GM18508 (cell line): ENCODE measurements around the gene FYTTD1.
A peak's percentile ranks its signal among the peaks of the same experiment; 100 is the strongest.

Experiments used
- ATAC-seq: cut with Tn5 transposase; IDR thresholded peaks from one replicate; pipeline ENCODE4 v1.9.1; 2021; ENCODE audit warnings: moderate number of reproducible peaks; ENCODE audit not compliant: insufficient read depth, unreplicated experiment

FYTTD1 gene

DNA sequence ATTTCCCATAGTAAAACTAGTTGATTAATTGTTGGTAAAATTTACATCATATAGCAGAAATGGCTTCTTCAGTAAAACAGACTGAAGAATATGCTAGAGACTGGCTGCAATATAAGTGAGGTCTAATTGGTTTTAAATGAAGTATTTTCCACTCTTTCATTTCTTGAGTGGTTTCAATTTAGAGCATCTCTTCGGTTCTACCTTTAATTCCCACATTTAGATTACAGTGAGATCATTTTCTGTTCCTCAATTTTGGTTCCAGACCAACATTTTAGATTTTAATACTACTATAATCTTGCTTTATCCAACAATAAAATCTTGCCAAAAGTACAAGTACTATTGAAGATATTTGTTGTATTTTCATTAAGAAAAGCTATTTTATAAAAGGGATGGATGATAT is 40.4 kb downstream of the FYTTD1 start:
- ATAC-seq = no peak

DNA sequence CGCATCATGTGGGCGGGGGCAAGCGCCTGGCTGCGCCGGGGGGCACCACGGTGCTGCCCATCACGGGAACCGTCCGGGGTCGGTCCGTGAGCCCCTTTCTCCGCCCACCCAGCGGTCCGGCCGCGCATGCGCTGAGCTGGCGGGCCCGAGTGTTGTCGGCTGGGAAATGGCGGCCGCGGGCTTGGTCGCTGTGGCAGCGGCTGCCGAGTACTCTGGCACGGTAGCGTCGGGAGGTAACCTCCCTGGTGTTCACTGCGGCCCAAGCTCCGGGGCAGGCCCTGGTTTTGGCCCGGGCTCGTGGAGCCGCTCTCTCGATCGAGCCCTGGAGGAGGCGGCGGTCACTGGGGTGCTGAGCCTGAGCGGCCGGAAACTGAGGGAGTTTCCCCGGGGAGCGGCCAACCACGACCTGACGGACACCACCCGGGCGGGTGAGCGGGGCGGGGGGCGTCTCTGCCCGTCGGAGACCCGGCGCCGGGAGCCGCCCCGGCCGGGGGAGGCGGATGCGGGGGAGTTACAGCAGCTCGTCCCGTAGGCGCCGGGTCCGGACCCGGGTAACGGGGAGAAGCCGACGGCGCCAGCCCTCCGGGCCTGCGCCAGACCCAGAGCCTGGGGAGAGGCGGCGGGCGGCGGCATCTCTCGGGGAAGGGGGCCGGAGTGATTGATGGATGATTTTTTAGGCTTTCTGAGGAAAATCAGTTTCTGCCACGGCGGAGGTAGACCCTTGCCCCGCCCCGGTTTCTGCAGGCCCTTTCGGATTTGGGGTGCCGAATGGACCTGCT is 41.6 kb downstream of the FYTTD1 start, which contains the start of gene LRCH3:
Gene LRCH3, plus strand, starts transcription at position 142 of the 779 bp plus-strand sequence. Its CDS starts 25 bp downstream, at position 167.
- peak; percentile 48 for ATAC-seq

DNA sequence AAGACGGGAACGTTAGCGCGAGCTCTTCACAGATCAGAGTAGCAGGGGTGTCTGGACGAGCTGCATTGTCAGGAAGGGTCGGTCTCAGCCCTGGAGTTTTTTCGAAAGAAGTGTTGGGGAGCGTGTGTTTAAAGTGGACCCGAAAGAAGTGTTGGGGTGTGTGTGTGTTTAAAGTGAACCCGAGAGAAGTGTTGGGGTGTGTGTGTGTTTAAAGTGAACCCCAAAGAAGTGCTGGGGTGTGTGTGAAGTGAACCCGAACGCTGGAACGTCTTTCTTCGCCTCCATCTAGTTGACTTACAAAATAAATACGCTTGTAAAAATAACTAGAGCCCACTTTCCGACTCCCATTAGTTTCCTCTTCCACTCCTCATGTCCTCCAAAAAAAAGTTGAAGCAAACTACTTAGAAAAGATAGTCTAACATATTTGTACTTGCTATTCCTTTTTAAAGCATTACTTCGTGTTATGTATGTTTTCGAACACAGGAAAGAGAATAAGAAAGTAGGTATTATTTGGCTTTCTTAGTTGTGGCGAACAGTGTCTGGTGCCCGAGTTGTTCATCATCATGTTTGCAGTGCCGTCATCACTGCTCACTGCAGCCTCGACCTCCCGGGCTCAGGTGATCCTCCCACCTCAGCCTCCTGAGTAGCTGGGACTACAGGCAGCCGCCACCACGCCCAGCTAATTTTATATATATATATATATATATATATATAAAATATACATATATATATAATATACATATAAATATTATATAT is 42.4 kb downstream of the FYTTD1 start:
- ATAC-seq = peak; percentile 7

DNA sequence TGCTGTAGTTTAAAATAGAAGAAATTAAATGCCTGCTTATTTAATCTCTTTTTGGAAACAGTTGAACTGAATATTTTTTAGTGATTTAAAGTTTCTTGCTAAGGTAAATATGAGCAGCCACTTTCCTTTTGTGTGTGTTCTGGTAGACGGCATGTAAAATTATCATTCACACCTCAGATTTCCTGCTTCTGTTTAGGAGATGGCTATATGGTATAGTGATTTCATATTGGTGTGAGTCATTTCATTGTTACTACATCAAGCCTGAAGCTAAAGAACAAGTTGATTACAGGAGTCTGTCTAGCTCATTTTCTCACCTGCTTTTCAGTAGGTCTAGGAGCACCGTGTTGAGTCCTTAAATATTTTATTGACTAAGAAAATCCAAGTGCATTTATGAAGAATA is 43.6 kb downstream of the FYTTD1 start:
- no peak for ATAC-seq

DNA sequence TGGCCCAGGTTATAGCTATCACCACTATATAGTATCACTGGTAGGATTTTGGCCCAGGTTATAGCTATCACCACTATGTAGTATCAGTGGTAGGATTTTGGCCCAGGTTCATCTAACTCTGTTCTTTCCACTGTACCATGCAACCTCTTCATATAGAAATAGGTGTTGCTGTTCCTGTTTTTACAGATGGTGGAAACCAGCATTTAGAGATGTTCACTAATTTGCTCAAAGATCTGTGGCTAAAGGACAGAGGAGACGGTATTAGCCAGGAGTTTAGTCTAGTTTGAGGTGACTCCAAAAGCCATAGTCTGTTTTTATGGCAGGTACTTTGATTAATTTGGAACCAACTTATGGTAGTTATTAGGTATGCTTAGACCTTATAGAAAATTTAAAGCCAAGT is 44.4 kb downstream of the FYTTD1 start:
- ATAC-seq = no peak

DNA sequence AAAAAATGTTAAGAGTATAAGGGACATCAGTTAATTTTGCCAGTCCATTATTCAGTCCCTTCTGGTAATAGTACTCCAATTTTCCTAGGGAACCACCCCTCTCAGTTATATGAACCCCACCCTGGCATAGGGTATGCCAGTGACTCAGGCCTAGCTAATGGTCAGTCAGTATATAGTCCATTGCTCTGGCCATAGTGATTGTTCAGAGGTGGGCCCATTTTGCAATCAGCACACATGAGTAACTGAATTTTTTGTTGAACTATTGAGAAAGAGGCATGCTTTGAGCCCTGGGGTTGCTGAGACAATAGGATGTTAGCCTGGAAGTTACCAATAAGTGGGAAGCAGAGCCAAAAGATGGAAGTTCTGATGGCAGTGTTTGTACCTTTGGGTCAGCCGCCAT is 45.5 kb downstream of the FYTTD1 start:
- ATAC-seq = no peak

DNA sequence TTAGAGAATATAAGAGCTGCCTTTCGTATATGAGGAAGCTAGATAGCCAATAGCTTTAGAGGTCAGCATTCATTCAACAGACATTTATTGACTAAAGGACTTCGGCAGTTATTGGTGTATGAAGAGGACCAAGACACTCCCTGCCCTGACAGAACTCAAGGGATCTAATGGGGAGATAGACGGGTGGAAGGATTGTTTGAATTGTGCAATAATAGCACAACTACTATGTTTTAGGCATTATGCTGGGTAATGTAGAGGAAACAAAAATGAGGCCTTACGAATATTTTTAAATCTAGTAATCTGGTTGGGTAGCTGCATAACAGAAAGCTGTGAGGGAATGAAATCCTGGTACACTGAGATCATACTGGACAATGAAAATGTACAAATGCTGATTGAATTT is 46.4 kb downstream of the FYTTD1 start:
- no peak for ATAC-seq

DNA sequence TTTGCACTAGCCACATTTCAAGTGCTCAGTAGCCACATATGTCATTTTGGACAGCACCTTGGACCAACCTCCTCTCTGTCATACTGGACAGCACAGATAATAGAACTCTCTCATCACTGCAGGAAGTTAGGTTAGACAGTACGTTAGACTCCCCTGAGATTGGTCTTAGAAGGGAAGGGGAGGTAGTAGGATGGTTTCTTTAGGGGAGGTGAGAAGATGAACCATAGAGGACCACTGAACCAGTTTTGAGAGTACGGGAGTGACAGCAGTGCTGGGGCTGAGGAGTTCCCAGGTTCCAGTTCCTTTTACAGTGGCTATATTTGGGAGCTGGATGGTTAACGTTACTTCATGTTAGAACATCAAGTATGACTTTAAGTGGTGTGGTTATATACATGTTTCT is 49.2 kb downstream of the FYTTD1 start:
- no peak for ATAC-seq

DNA sequence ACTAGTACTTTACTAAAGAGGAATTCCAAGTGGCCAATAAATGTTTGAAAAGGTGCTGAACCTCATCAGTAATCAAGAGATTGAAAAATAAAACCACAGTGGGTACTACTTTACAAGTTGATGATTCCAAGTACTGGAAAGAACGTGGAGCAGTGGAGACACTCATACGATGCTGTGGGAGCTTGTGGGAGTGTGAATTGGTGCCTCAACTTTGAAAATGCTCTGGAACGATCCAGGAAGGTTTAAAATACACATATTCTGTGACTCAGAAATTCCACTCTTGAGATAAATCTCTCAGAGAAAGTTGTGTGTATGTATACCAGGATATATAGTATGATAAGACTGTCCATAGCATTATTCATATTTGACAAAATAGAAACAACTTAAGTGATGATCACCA is 50.7 kb downstream of the FYTTD1 start:
- ATAC-seq = no peak

DNA sequence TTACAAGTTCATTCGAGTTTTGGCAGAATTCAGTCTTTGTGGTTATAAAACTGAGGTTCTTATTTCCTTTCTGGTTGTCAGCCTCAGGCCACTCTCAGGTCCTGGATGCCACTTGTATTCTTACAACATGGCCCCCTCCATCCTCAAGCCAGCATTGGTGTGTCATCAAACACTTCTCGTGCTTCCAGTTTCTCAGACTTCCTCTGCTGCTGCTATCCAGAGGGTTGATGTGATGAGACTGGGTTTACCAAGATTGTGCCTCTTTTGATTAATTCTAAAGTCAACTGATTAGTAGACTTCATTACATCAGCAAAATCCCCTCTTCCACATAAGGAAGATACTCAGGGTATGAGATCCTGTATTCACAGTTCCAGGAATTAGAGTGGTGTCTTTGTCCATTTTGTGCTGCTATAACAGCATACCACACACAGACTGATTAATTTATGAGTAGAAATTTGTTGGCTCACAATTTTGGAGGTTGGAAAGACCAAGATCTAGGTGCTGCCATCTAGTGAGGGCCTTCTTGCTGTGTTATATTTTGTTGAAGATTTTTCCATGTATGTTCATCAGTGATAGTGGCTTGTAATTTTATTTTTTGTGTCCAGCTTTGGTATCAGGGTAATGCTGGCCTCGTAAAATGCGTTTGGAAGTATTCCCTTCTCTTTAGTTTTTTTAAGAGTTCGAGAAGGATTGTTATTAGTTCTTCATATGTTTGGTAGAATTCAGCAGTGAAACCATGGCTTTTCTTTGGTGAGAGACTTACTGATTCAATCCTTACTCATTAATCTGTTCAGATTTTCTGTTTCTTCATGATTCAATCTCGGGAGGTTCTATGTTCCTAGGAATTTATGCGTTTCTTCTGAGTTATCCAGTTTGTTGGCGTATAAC is 52.5 kb downstream of the FYTTD1 start:
- ATAC-seq = no peak

DNA sequence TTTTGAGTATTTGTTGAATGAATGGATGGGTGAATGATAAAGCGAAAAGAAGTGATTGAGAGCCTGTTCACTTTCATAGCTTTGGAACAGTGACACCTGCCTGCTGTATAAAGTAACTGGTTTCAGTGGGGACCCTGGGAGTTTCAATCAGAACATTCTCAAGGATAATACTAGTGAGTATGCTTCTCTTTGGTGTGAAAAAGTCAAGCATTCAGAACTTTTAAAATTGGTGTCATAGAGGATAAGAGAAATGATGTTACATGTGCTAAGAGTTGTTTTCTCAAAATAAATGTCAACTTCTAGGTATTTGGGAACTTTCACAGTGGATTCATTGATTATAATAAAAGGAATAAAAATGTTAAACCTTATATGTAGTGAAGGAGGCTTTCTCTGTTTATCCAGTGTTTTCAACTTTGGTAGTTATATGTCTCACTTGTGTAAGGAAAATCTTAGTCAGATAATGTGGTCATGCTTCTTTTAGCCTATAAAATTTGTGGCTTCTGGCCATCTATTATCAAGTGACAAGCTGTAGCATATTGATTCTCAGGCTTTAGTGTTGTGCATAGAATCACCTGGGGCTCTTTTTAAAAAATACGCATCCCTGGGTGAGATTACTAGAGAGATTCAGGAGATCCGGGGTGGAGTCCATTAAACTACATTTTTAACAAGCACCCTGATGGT is 53.2 kb downstream of the FYTTD1 start:
- ATAC-seq = no peak

DNA sequence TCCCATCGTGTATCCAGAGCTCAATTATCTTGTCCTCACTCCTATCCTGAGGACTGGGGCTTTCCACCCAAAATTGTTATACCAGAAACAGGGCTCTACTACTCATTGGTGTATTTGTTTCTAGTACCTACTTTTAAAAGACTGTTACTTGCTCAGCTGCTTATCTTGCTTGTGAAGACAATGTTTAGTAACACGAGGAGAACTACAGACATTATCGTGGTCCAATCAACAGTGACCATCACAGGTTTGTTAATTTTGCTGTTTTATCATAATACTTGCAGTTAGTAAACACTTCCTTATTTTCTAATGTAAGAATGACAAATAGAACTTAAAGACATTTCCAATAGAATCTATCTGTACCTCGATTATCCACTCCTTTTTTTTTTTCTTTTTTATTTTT is 54.8 kb downstream of the FYTTD1 start:
- no peak for ATAC-seq

DNA sequence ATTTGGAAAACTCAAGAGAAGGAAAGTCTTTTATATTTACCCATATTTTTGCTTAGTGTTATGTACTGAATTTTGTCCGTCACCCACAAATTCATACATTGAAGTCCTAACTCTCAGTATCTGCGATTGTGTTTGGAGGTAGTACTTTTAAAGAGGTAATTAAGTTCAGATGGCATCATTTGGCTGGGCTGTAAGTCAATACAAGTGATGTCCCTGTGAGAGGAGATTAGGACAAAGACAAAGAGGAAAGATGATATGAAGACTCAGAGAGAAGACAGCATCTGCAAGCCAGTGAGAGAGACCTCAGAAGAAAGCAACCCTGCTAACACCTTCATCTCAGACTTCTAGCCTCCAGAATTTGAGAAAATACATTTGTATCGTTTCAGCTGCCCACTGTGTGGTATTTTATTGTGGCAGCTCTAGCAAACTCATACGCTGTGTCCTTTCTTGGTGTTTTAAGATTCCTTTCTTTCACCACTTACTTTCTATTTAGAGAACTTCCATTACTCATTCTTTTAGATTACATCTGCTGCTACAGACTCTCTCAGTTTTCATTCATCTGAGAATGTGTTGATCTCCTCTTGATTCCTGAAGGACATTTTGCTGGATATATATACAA is 58.4 kb downstream of the FYTTD1 start:
- no peak for ATAC-seq

DNA sequence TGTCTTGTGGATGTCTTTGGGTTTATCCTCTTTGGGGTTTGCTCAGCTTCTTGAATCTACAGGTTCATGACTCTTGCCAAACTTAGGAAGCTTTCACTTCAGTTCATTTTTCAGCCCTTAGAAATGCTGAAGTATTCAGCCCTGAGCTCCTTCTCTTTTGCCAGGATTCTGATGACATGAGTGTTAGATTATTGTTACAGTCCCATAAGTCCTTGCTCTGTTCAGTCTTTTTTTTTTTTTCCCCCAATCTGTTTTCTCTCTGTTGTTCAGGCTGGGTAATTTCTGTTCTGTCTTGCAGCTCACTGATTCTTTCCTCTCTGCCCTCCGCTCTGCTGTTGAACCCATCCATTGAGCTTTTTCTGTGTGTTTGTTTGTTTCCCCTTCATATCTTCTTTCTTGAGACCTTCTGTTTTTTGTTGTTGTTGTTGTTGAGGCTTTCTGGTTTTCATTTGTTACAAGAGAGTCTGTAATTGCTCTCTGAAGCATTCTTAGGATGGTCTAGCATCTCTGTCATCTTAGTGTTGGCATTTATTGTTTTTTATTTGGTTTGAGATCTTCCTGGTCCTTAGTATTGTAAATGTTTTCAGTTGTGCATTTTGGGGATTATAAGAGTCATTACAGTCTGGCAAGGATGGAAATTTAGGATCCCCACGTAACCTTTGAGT is 59.8 kb downstream of the FYTTD1 start:
- ATAC-seq = no peak

DNA sequence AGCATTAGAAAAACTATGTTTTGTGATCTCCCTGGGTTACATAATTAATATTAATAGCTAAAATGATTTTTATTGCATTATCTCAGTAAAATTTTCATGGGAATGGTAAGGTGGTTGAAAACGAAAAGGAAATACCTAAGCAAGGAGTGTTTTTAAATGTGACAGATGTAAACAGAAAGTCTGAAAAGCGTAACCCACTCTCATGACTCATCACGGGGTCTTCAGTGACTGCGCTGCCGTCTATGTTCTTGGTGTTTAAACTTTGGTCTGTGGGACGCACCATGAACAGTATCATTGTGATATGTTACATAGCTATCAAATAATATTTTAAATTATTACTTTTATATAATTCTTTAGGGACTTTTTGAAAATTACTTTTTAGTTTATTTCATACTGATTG is 61.2 kb downstream of the FYTTD1 start:
- ATAC-seq = no peak

DNA sequence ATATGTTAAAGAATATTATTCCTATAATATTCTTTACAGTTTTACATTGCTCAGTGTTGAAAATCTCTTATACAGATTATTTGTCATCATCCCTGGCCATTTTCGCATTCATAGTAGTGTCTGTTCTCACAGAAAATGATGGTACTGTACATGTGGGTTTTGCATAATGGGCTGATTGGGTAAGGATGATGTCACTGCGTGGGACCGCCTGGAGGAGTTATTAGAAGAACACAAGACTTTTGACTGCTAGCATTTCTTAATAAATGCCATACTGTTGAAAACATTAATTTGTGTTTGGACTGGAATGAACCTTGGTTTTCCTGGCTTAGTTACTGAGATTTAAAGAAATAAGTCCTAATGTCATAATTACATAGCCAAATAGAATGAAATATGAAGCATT is 61.7 kb downstream of the FYTTD1 start:
- ATAC-seq = no peak

DNA sequence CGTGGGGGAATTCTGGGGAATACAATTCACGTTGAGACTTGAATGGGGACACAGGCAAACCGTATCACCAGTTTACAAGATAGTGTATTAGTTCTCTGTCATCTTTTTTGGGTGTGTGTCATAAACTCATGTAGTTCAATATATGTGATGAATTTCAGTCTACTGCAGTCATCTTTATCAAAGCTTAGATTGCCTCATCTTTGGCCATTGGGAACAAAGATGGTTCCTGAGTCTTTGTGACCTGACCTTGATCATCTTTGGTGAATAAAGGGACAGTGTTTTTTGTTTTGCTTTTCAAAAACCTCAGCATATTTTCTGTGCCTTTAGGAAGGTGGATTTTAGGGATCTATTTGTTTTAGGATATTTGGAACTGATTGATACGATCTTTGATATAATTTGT is 64.7 kb downstream of the FYTTD1 start:
- no peak for ATAC-seq

DNA sequence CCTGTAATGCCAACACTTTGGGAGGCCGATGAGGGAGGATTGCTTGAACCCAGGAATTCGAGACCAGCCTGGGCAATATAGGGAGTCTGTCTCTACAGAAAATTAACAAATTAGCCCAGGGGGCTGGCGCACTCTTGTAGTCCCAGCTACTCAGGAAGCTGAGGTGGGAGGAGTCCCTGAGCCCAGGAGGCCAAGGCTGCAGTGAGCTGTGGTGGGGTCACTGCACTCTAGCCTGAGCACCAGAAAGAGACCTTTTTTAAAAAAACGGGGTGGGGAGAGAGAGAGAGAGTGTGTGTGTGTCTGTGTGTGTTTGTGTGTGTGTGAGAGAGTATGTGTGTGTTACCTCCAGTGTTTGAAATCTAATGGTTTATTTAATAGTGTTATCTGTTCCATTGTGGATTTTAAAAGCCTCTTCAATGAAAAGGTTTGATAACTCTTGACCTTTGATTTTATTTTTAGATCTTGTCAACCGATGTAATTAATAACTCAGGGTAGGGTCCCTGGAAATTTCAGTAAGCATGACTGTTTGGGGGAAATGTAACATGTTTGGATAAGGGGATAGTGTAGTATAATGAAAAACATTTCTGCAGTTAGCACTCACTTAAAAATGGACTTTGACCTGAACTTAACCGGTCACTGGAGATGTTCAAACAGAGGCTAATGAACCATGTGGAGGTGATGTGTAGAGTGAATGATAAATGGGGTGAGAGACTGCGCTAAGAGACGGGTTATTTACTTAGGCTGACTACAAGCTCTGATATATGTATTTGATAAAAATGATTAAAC is 71.1 kb downstream of the FYTTD1 start:
- ATAC-seq = no peak
